LNCaP clone FGC (cell line): ENCODE measurements around the gene ZNF350.
"Not testable (repeated sequence)": the region's sequence is repeated elsewhere in the genome, so short reads cannot be mapped to it uniquely, and the experiment has no call there.

ENCODE experiments used
- DNase-seq: peaks from one replicate; pipeline ENCODE4 v3.0.0-alpha.2; 2011; ENCODE audit warnings: low read depth
- H3K4me3 ChIP-seq: 2 replicates; pipeline ENCODE4 v1.5.1; 2011; ENCODE audit warnings: mild to moderate bottlenecking, low read depth, low read length, control low read depth
- TF ChIP-seq, protein P1 (sequence below): IDR thresholded peaks from 2 replicates; pipeline ENCODE4 v1.5.1; 2012; ENCODE audit warnings: mild to moderate bottlenecking; ENCODE audit not compliant: control insufficient read depth, insufficient read depth; ENCODE audit errors: extremely low read depth

The ZNF350 gene

GRCh38 chr19:51986309-51987291 lies at the start of gene ZNF350:
Gene ZNF350, minus strand, starts transcription at chr19:51986840. Its CDS starts 12,480 bp downstream, at chr19:51974360.
- H3K4me3 ChIP-seq = peak within 1 kb of the TSS; percentile 100
- DNase-seq = peak; percentile 96
- TF ChIP-seq, protein P1, sequence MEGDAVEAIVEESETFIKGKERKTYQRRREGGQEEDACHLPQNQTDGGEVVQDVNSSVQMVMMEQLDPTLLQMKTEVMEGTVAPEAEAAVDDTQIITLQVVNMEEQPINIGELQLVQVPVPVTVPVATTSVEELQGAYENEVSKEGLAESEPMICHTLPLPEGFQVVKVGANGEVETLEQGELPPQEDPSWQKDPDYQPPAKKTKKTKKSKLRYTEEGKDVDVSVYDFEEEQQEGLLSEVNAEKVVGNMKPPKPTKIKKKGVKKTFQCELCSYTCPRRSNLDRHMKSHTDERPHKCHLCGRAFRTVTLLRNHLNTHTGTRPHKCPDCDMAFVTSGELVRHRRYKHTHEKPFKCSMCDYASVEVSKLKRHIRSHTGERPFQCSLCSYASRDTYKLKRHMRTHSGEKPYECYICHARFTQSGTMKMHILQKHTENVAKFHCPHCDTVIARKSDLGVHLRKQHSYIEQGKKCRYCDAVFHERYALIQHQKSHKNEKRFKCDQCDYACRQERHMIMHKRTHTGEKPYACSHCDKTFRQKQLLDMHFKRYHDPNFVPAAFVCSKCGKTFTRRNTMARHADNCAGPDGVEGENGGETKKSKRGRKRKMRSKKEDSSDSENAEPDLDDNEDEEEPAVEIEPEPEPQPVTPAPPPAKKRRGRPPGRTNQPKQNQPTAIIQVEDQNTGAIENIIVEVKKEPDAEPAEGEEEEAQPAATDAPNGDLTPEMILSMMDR = no peak

DNA sequence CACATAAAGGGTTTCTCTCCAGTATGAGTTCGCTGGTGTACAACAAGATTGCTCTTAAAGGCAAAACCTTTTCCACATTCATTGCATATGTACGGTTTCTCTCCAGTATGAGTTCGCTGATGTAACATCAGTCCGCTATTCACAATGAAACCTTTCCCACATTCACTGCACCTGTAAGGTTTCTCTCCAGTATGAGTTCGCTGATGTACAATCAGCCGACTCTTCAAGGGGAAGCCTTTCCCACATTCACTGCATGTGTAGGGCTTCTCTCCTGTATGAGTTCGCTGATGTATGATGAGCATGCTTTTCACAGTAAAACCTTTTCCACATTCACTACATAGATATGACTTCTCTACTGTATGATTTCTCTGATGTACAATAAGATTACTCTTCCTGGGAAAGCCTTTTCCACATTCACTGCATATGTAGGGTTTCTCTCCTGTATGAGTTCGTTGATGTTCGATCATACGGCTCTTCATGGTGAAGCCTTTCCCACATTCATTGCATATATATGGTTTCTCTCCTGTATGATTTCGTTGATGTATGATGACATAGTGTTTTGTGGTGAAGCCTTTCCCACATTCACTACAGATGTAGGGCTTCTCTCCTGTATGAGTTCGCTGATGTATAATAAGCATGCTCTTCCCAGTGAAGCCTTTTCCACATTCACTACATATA lies 47.5 kb upstream of the ZNF350 start:
- no peak for DNase-seq
- TF ChIP-seq, protein P1 = no peak
- no peak overlapping the region for H3K4me3 ChIP-seq

GRCh38 chr19:52028780-52029123 lies 42.1 kb upstream of the ZNF350 start:
- TF ChIP-seq, protein P1 = no peak
- DNase-seq = no peak
- peak overlapping the region; percentile 73 for H3K4me3 ChIP-seq

- DNase-seq = peak; percentile 63
- TF ChIP-seq, protein P1 = no peak
- H3K4me3 ChIP-seq = peak within 1 kb of the TSS; percentile 73
These were observed 41.6 kb upstream of the ZNF350 start, which contains the start of gene ZNF614 for GRCh38 chr19:52028027-52028779. Gene ZNF614, minus strand, starts transcription at chr19:52028379. Its CDS starts 2,634 bp downstream, at chr19:52025745.

DNA sequence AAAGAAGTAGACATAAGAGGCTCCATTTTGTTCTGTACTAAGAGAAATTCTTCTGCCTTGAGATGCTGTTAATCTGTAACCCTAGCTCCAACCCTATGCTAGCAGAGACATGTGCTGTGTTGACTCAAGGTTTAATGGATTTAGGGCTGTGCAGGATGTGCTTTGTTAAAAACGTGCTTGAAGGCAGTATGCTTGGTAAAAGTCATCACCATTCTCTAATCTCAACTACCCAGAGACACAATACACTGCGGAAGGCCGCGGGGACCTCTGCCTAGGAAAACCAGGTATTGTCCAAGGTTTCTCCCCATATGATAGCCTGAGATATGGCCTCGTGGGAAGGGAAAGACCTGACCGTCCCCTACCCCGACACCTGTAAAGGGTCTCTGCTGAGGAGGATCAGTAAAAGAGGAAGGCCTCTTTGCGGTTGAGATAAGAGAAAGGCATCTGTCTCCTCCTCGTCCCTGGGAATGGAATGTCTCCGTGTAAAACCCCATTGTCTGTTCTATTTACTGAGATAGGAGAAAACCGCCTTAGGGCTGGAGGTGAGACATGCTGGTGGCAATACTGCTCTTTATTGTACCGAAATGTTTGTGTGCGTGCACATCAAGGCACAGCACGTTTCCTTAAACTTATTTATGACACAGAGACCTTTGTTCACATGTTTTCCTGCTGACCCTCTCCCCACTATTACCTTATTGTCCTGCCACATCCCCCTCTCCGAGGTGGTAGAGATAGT lies 39.8 kb upstream of the ZNF350 start:
- not testable (repeated sequence) for DNase-seq
- peak overlapping the region; percentile 73; the same call in 1 of the 2 replicates for H3K4me3 ChIP-seq

DNA sequence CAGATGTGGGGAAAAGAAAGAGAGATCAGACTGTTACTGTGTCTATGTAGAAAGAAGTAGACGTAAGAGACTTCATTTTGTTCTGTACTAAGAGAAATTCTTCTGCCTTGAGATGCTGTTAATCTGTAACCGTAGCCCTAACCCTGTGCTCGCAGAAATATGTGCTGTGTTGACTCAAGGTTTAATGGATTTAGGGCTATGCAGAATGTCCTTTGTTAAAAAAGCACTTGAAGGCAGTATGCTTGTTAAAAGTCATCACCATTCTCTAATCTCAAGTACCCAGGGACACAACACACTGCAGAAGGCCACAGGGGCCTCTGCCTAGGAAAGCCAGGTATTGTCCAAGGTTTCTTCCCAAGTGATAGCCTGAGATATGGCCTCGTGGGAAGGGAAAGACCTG lies 37.8 kb upstream of the ZNF350 start:
- not testable (repeated sequence) for H3K4me3 ChIP-seq, DNase-seq

DNA sequence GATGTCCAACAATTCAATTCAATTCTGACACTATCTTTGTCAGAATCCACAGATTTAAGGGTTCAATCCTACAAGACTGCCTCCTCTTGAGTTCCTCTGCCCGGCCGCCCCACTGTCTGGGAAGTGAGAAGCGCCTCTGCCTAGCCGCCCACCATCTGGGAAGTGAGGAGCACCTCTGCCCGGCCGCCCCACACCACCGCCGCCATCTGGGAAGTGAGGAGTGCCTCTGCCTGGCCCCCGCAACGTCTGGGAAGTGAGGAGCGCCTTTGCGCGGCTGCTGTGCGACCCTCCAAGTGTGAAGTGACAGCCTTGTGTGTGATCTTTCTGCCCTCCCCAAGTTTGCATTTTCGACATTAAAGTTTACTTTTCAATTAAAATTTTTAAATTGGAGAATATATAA lies 35.6 kb upstream of the ZNF350 start:
- TF ChIP-seq, protein P1 = no peak
- DNase-seq = no peak
- H3K4me3 ChIP-seq = no peak overlapping the region
